ENCODE measurements around the gene TAF6.

DNA sequence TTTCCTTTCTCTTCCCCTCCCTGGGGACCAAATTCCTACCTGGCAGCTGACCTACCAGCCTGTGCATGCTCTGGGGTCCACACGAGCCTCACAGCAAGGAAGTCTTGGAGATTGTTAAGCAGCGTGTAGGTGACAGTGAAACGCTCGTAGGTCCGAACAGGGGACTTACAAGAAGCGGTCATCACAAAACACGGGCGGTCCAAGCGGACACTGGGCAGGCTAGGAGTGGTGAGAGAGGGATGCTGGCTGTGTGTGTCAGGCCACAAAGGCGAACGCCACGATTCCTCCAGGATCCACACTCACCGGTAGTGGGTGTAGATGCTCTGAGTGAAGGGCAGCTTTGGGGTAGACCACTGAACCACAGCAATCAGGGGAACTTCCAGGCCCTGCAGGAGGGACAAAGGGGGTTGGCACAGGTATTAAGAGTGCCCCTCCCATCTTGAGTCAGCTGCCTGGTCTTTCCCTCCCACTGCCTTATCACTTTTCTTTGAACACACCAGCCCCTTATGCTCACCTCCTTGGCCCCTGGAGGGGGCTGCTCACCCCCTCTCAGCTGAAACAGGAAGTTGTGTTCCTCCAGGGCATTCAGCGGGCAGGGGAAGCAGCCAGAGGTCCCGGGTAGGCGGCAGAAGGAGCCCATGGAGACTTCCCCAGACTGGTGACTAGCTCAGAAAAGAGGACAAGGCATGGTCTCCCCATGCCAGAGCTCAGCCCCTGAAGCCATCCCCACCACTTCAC, 37.3 kb upstream of the TAF6 start:
- TF ChIP-seq, protein P1, sequence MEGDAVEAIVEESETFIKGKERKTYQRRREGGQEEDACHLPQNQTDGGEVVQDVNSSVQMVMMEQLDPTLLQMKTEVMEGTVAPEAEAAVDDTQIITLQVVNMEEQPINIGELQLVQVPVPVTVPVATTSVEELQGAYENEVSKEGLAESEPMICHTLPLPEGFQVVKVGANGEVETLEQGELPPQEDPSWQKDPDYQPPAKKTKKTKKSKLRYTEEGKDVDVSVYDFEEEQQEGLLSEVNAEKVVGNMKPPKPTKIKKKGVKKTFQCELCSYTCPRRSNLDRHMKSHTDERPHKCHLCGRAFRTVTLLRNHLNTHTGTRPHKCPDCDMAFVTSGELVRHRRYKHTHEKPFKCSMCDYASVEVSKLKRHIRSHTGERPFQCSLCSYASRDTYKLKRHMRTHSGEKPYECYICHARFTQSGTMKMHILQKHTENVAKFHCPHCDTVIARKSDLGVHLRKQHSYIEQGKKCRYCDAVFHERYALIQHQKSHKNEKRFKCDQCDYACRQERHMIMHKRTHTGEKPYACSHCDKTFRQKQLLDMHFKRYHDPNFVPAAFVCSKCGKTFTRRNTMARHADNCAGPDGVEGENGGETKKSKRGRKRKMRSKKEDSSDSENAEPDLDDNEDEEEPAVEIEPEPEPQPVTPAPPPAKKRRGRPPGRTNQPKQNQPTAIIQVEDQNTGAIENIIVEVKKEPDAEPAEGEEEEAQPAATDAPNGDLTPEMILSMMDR (conservative IDR thresholded peaks at IDR 0.05 in 1 of 2, IDR thresholded peaks at IDR 0.05 in 1 of 2; ENCODE audit: low read depth in 1 of 2, low read length in 2 of 2) = no peak
- no peak for TF ChIP-seq EZH2 (IDR thresholded peaks at IDR 0.05; ENCODE audit: low read length, missing control alignments)
